Small intestine (tissue), 7 donors: Measurements from ENCODE around the gene SLC66A1. TPM values are rescaled to one million over a fixed set of nuclear protein-coding genes. Genes with fewer than 3 reads are reported as not detected.
A peak's percentile ranks its signal among the peaks of the same experiment; 100 is the strongest.

Experiments used
- DNase-seq, 2 donors: peaks; one replicate each; pipeline versions ENCODE4 v3.0.0 to v3.0.0-alpha.2; 2013
- FAIRE-seq: peaks from 2 replicates; lab custom pipeline; 2012; peaks lifted over from hg19 to GRCh38; lab: Jason Lieb, UNC
- H3K27ac ChIP-seq, 3 donors: one replicate each; pipeline ENCODE4 v1.5.1; 2013; ENCODE audit warnings: low read length in 2 of 3, mild to moderate bottlenecking in 2 of 3, control low read depth in 1 of 3, inconsistent platforms in 1 of 3, low read depth in 1 of 3, moderate library complexity in 1 of 3
- H3K27me3 ChIP-seq, 3 donors: one replicate each; pipeline ENCODE4 v1.6.1; 2013; ENCODE audit warnings: low read length in 3 of 3, inconsistent platforms in 1 of 3; ENCODE audit not compliant: control insufficient read depth in 3 of 3, insufficient read depth in 3 of 3
- H3K36me3 ChIP-seq, 3 donors: one replicate each; pipeline ENCODE4 v1.6.1; 2013; ENCODE audit warnings: low read length in 3 of 3, inconsistent platforms in 1 of 3, low read depth in 1 of 3, mild to moderate bottlenecking in 1 of 3, moderate library complexity in 1 of 3; ENCODE audit not compliant: control insufficient read depth in 3 of 3, insufficient read depth in 2 of 3
- H3K4me1 ChIP-seq, 3 donors: one replicate each; pipeline ENCODE4 v1.6.1; 2013; ENCODE audit warnings: low read length in 2 of 3, inconsistent platforms in 1 of 3, low read depth in 1 of 3, mild to moderate bottlenecking in 1 of 3, moderate library complexity in 1 of 3; ENCODE audit not compliant: control insufficient read depth in 3 of 3, insufficient read depth in 2 of 3
- H3K4me3 ChIP-seq, 3 donors: one replicate each; pipeline ENCODE4 v1.5.1; 2013; ENCODE audit warnings: low read length in 3 of 3, control low read depth in 1 of 3, inconsistent platforms in 1 of 3, low read depth in 1 of 3, mild to moderate bottlenecking in 1 of 3, moderate library complexity in 1 of 3
- H3K9me3 ChIP-seq, 2 donors: one replicate each; pipeline ENCODE4 v1.6.1; 2013; ENCODE audit warnings: low read depth in 1 of 2, low read length in 1 of 2; ENCODE audit not compliant: control insufficient read depth in 2 of 2, insufficient read depth in 1 of 2
- WGBS, 3 donors: extraction: QIAGEN DNeasy Blood & Tissue Kit; methylation state at CpG; one replicate each; pipeline ENCODE4 v1.1.7; 2013; 5-methylcytosine and 5-hydroxymethylcytosine counted together
- polyA plus RNA-seq, 4 donors: library from polyadenylated mRNA; stranded (reverse) in 3 of 4; unstranded in 1 of 4; fragments of 200-250 nt in 3 of 4; fragments of 120-200 nt in 1 of 4; gene quantifications; one replicate each; pipeline versions ENCODE4 v1.2.1 to v1.2.3, GENCODE V29; 2013
- donor health status: healthy with polysubstance abuse.
- donor health status: control.
- donor health status: control.
- donor health status: Bipolar disorder and iron deficiency.
- donor health status: healthy.

The SLC66A1 gene
- polyA plus RNA-seq, 4 donors = 14.6 to 46.7 (median 30.0) TPM

GRCh38 chr1:19344372-19344810 is 32.3 kb downstream of the SLC66A1 start:
- DNase-seq (peak; percentile 59 to 68), FAIRE-seq (no peak)
- Histone ChIP-seq H3K27ac (no peak overlapping the region), H3K27me3 (no peaks in the 10 kb centered on the region), H3K4me3 (no peak overlapping the region), H3K9me3 (no peaks in the 10 kb centered on the region), H3K4me1 (peaks cover 0 to 14% (median 0%) of the 10 kb centered on the region in 3 donors), H3K36me3 (peaks cover 0 to 87% (median 10%) of the 10 kb centered on the region in 3 donors)
- WGBS, 3 donors = 30 to 53% (median 47%) methylated on average over 12 of the region's 12 CpGs

- Histone ChIP-seq H3K9me3 (no peaks in the 10 kb centered on the region), H3K4me3 (no peak overlapping the region), H3K27me3 (no peaks in the 10 kb centered on the region), H3K36me3 (peaks cover 1 to 87% (median 8%) of the 10 kb centered on the region in 3 donors), H3K4me1 (peaks cover 0 to 14% (median 0%) of the 10 kb centered on the region in 3 donors), H3K27ac (no peak overlapping the region)
- WGBS, 3 donors = 90 to 96% (median 90%) methylated on average over 11 of the region's 11 CpGs
- FAIRE-seq (no peak), DNase-seq (no peak)
Measured at GRCh38 chr1:19344831-19345230, 32.7 kb downstream of the SLC66A1 start.

GRCh38 chr1:19345391-19345790 is 33.3 kb downstream of the SLC66A1 start:
- DNase-seq (no peak), FAIRE-seq (no peak)
- Histone ChIP-seq H3K36me3 (peaks cover 4 to 87% (median 8%) of the 10 kb centered on the region in 3 donors), H3K27ac (peak overlapping the region in 1 of 3 donors; percentile 4), H3K4me1 (peaks cover 0 to 14% (median 0%) of the 10 kb centered on the region in 3 donors), H3K9me3 (no peaks in the 10 kb centered on the region), H3K4me3 (no peak overlapping the region), H3K27me3 (no peaks in the 10 kb centered on the region)
- 90 to 94% (median 91%) methylated on average over 8 of the region's 8 CpGs for WGBS, 3 donors

GRCh38 chr1:19346026-19346425 is 33.9 kb downstream of the SLC66A1 start:
- FAIRE-seq (peak; percentile 39), DNase-seq (no peak)
- peaks cover 0 to 14% (median 0%) of the 10 kb centered on the region in 3 donors for H3K4me1 ChIP-seq
- no peak overlapping the region for H3K27ac ChIP-seq
- 86 to 87% (median 86%) methylated on average over 6 of the region's 6 CpGs for WGBS, 3 donors
- no peaks in the 10 kb centered on the region for H3K27me3 ChIP-seq
- no peaks in the 10 kb centered on the region for H3K9me3 ChIP-seq
- H3K4me3 ChIP-seq = no peak overlapping the region
- H3K36me3 ChIP-seq = peaks cover 6 to 86% (median 8%) of the 10 kb centered on the region in 3 donors

- FAIRE-seq = no peak
- WGBS, 3 donors = 61 to 69% (median 67%) methylated on average over 14 of the region's 14 CpGs
- Histone ChIP-seq H3K36me3 (peaks cover 9 to 85% (median 10%) of the 10 kb centered on the region in 3 donors), H3K9me3 (no peaks in the 10 kb centered on the region), H3K4me1 (peaks cover 0 to 11% (median 0%) of the 10 kb centered on the region in 3 donors), H3K27me3 (no peaks in the 10 kb centered on the region), H3K27ac (peak overlapping the region in 2 of 3 donors; percentile 30 to 72), H3K4me3 (no peak overlapping the region)
- peak; percentile 36 to 71 for DNase-seq
Measured at GRCh38 chr1:19347533-19348172, 35.5 kb downstream of the SLC66A1 start.

- H3K4me3 ChIP-seq = no peak overlapping the region
- peaks cover 8 to 85% (median 11%) of the 10 kb centered on the region in 3 donors for H3K36me3 ChIP-seq
- H3K4me1 ChIP-seq = peaks cover 0 to 11% (median 0%) of the 10 kb centered on the region in 3 donors
- FAIRE-seq (no peak), DNase-seq (no peak)
- 77 to 91% (median 87%) methylated on average over 15 of the region's 15 CpGs for WGBS, 3 donors
- H3K27ac ChIP-seq = no peak overlapping the region
- no peaks in the 10 kb centered on the region for H3K27me3 ChIP-seq
- H3K9me3 ChIP-seq = no peaks in the 10 kb centered on the region
Measured at GRCh38 chr1:19348441-19349198, 36.5 kb downstream of the SLC66A1 start.

- DNase-seq (no peak), FAIRE-seq (no peak)
- H3K4me1 ChIP-seq = peaks cover 0 to 11% (median 0%) of the 10 kb centered on the region in 3 donors
- H3K27ac ChIP-seq = no peak overlapping the region
- H3K36me3 ChIP-seq = peaks cover 12 to 85% (median 20%) of the 10 kb centered on the region in 3 donors
- WGBS, 3 donors = 91 to 93% (median 91%) methylated on average over 17 of the region's 17 CpGs
- no peaks in the 10 kb centered on the region for H3K27me3 ChIP-seq
- H3K4me3 ChIP-seq = no peak overlapping the region
- H3K9me3 ChIP-seq = no peaks in the 10 kb centered on the region
Measured at GRCh38 chr1:19349999-19350398, 37.9 kb downstream of the SLC66A1 start.

GRCh38 chr1:19350566-19350965 is 38.4 kb downstream of the SLC66A1 start:
- 96 to 100% (median 96%) methylated on average over 5 of the region's 5 CpGs for WGBS, 3 donors
- no peak overlapping the region for H3K27ac ChIP-seq
- no peak overlapping the region for H3K4me3 ChIP-seq
- DNase-seq (no peak), FAIRE-seq (no peak)
- peaks cover 12 to 83% (median 22%) of the 10 kb centered on the region in 3 donors for H3K36me3 ChIP-seq
- no peaks in the 10 kb centered on the region for H3K27me3 ChIP-seq
- H3K4me1 ChIP-seq = peaks cover 0 to 11% (median 0%) of the 10 kb centered on the region in 3 donors
- no peaks in the 10 kb centered on the region for H3K9me3 ChIP-seq
